HEK293 (cell line): ENCODE data around the gene SNAP91.

Experiments used
- REPIN1 ChIP-seq: fragments of 450-650 bp; formaldehyde crosslinking; IDR thresholded peaks from 2 replicates; pipeline ENCODE4 v1.5.1; 2017; ENCODE audit warnings: missing biosample characterization, missing genetic modification characterization, low read depth
- SCRT1 ChIP-seq: fragments of 450-650 bp; formaldehyde crosslinking; IDR thresholded peaks from 2 replicates; pipeline ENCODE4 v1.5.1; 2016; ENCODE audit warnings: missing biosample characterization, missing genetic modification characterization, borderline replicate concordance
- TCF7L2 ChIP-seq: IDR thresholded peaks from 2 replicates; pipeline ENCODE4 v1.6.1; 2011; ENCODE audit warnings: low read depth, mild to moderate bottlenecking, inconsistent platforms, low read length, moderate library complexity, borderline replicate concordance
- ZNF138 ChIP-seq: fragments of 450-650 bp; formaldehyde crosslinking; IDR thresholded peaks from 2 replicates; pipeline ENCODE4 v1.5.1; 2016; ENCODE audit warnings: missing biosample characterization, missing genetic modification characterization, borderline replicate concordance
- ZNF830 ChIP-seq: fragments of 450-650 bp; IDR thresholded peaks from 2 replicates; pipeline ENCODE4 v1.5.0; 2018; ENCODE audit warnings: missing biosample characterization, missing genetic modification characterization, low read depth, mild to moderate bottlenecking, moderate library complexity
- TF ChIP-seq, protein P1 (sequence below): fragments of 450-650 bp; formaldehyde crosslinking; IDR thresholded peaks from 2 replicates; pipeline ENCODE4 v1.5.1; 2016; ENCODE audit warnings: missing biosample characterization, missing genetic modification characterization
- TF ChIP-seq, protein P2 (sequence below): fragments of 450-650 bp; formaldehyde crosslinking; IDR thresholded peaks from 2 replicates; pipeline ENCODE4 v1.5.0; 2017; ENCODE audit warnings: missing biosample characterization, missing genetic modification characterization, borderline replicate concordance

DNA sequence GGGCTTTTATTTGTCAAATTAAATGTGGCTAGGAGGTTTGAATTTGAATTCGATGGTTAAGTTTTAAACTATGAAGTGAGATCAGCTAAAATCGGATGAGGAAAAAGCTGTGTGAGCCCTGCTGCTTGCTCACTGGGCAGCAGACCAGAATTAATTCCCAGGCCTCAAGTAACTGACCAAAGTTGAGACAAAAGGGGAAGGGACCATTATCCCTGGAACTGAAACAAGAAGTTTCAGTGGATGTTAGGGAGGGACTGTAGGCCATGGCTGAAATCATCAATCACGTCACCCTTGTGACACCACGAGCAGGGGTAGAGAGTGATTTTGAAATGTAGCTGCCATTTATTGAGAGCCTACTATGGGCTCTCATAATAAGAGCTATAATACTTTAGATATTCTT lies 203.5 kb downstream of the SNAP91 start:
- TF ChIP-seq TCF7L2, result no peak
- TF ChIP-seq ZNF138, result no peak
- TF ChIP-seq SCRT1 (tag by site-specific recombination), result no peak
- TF ChIP-seq, protein P1, sequence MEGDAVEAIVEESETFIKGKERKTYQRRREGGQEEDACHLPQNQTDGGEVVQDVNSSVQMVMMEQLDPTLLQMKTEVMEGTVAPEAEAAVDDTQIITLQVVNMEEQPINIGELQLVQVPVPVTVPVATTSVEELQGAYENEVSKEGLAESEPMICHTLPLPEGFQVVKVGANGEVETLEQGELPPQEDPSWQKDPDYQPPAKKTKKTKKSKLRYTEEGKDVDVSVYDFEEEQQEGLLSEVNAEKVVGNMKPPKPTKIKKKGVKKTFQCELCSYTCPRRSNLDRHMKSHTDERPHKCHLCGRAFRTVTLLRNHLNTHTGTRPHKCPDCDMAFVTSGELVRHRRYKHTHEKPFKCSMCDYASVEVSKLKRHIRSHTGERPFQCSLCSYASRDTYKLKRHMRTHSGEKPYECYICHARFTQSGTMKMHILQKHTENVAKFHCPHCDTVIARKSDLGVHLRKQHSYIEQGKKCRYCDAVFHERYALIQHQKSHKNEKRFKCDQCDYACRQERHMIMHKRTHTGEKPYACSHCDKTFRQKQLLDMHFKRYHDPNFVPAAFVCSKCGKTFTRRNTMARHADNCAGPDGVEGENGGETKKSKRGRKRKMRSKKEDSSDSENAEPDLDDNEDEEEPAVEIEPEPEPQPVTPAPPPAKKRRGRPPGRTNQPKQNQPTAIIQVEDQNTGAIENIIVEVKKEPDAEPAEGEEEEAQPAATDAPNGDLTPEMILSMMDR (tag by site-specific recombination), result no peak
- TF ChIP-seq, protein P2, sequence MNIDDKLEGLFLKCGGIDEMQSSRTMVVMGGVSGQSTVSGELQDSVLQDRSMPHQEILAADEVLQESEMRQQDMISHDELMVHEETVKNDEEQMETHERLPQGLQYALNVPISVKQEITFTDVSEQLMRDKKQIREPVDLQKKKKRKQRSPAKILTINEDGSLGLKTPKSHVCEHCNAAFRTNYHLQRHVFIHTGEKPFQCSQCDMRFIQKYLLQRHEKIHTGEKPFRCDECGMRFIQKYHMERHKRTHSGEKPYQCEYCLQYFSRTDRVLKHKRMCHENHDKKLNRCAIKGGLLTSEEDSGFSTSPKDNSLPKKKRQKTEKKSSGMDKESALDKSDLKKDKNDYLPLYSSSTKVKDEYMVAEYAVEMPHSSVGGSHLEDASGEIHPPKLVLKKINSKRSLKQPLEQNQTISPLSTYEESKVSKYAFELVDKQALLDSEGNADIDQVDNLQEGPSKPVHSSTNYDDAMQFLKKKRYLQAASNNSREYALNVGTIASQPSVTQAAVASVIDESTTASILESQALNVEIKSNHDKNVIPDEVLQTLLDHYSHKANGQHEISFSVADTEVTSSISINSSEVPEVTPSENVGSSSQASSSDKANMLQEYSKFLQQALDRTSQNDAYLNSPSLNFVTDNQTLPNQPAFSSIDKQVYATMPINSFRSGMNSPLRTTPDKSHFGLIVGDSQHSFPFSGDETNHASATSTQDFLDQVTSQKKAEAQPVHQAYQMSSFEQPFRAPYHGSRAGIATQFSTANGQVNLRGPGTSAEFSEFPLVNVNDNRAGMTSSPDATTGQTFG (tag by site-specific recombination), result no peak
- no peak for TF ChIP-seq ZNF830 (tag by site-specific recombination)
- TF ChIP-seq REPIN1, result no peak
